Vagina (tissue), 2 donors: Measurements from ENCODE around the gene LPAR1. TPM values are rescaled to one million over a fixed set of nuclear protein-coding genes. Genes with fewer than 3 reads are reported as not detected.

Source experiments
- DNase-seq, 2 donors: peaks; one replicate each; pipeline ENCODE4 v3.0.0-alpha.2; 2017; ENCODE audit errors: extremely low spot score in 2 of 2
- H3K27ac ChIP-seq: fragments of 200-600 bp; sonication (generic); one replicate; pipeline ENCODE4 v1.5.1; 2019
- H3K27me3 ChIP-seq: fragments of 200-600 bp; sonication (generic); one replicate; pipeline ENCODE4 v1.5.1; 2019
- H3K36me3 ChIP-seq, 2 donors: fragments of 200-600 bp; sonication (generic); one replicate each; pipeline ENCODE4 v1.5.1; 2017 to 2019
- H3K4me1 ChIP-seq: fragments of 200-600 bp; sonication (generic); one replicate; pipeline ENCODE4 v1.5.1; 2019
- H3K4me3 ChIP-seq, 2 donors: fragments of 200-600 bp; sonication (generic); 1 replicate in 1 of 2; 2 replicates in 1 of 2; pipeline ENCODE4 v1.5.1; 2016 to 2019
- H3K9me3 ChIP-seq: fragments of 200-600 bp; sonication (generic); one replicate; pipeline ENCODE4 v1.5.1; 2019
- CTCF ChIP-seq, 3 experiments: fragments of 450-650 bp in 2 of 3; fragments of 200-600 bp in 1 of 3; sonication (generic) in 1 of 3; IDR thresholded peaks; one replicate each; pipeline ENCODE4 v1.5.1; 2017 to 2019; ENCODE audit warnings: antibody characterized with exemption in 3 of 3, mild to moderate bottlenecking in 2 of 3, moderate library complexity in 2 of 3
- POLR2A ChIP-seq, 2 donors: fragments of 450-650 bp; IDR thresholded peaks; one replicate each; pipeline ENCODE4 v1.6.1; 2017; ENCODE audit warnings: antibody characterized with exemption in 2 of 2, mild to moderate bottlenecking in 2 of 2, moderate library complexity in 2 of 2
- POLR2AphosphoS5 ChIP-seq, 2 donors: sonication (generic); formaldehyde crosslinking; IDR thresholded peaks; one replicate each; pipeline ENCODE4 v1.9.0; 2017; ENCODE audit warnings: antibody characterized with exemption in 2 of 2, mild to moderate bottlenecking in 2 of 2, low read depth in 1 of 2; ENCODE audit not compliant: insufficient read depth in 1 of 2
- intact Hi-C: fragments of 100-400 bp; cut with DNase I; formaldehyde crosslinking; loops from one replicate; pipeline ENCODE4 v1.15.1; 2023
- total RNA-seq: library from RNA; depleted of rRNA; stranded (reverse); fragments of >200 nt; gene quantifications from one replicate; pipeline ENCODE4 v1.2.3, GENCODE V29; 2016

Gene LPAR1
- total RNA-seq, 1 donor from 2014 or later = 83.0 TPM

- no peak overlapping the region for H3K4me3 ChIP-seq
- H3K27me3 ChIP-seq = no peaks in the 10 kb centered on the region
- H3K36me3 ChIP-seq = peaks cover 0 to 5% of the 10 kb centered on the region in 2 donors
- H3K4me1 ChIP-seq = no peaks in the 10 kb centered on the region
- peaks cover 5% of the 10 kb centered on the region for H3K9me3 ChIP-seq
- no peak overlapping the region for H3K27ac ChIP-seq
- TF ChIP-seq CTCF (IDR thresholded peaks at IDR 0.05) (no peak), POLR2AphosphoS5 (IDR thresholded peaks at IDR 0.05; ENCODE audit: insufficient read depth in 1 of 2, low read depth in 1 of 2) (no peak), POLR2A (IDR thresholded peaks at IDR 0.05) (no peak)
- intact Hi-C loops = no loop called here
- DNase-seq = no peak
Measured at GRCh38 chr9:110958847-110959246, 79.4 kb downstream of the LPAR1 start.

GRCh38 chr9:110954822-110955291, 83.4 kb downstream of the LPAR1 start:
- peaks cover 15% of the 10 kb centered on the region for H3K4me1 ChIP-seq
- H3K4me3 ChIP-seq = no peak overlapping the region
- intact Hi-C loops = no loop called here
- peaks cover 5% of the 10 kb centered on the region for H3K9me3 ChIP-seq
- DNase-seq = no peak
- peaks cover 0 to 5% of the 10 kb centered on the region in 2 donors for H3K36me3 ChIP-seq
- H3K27ac ChIP-seq = no peak overlapping the region
- no peak for TF ChIP-seq CTCF (IDR thresholded peaks at IDR 0.05)
- TF ChIP-seq POLR2AphosphoS5 (IDR thresholded peaks at IDR 0.05; ENCODE audit: insufficient read depth in 1 of 2, low read depth in 1 of 2) = no peak
- TF ChIP-seq POLR2A (IDR thresholded peaks at IDR 0.05) = no peak
- no peaks in the 10 kb centered on the region for H3K27me3 ChIP-seq

GRCh38 chr9:110952540-110952859, 85.8 kb downstream of the LPAR1 start:
- TF ChIP-seq POLR2A (IDR thresholded peaks at IDR 0.05) (no peak), POLR2AphosphoS5 (IDR thresholded peaks at IDR 0.05; ENCODE audit: insufficient read depth in 1 of 2, low read depth in 1 of 2) (no peak)
- H3K4me1 ChIP-seq = peaks cover 15% of the 10 kb centered on the region
- no peaks in the 10 kb centered on the region for H3K9me3 ChIP-seq
- DNase-seq = no peak
- H3K36me3 ChIP-seq = no peaks in the 10 kb centered on the region
- H3K27me3 ChIP-seq = no peaks in the 10 kb centered on the region
- no peak overlapping the region for H3K27ac ChIP-seq
- no peak overlapping the region for H3K4me3 ChIP-seq
- intact Hi-C loops = no loop called here

- Histone ChIP-seq H3K9me3 (no peaks in the 10 kb centered on the region), H3K27me3 (no peaks in the 10 kb centered on the region), H3K4me3 (no peak overlapping the region), H3K4me1 (peaks cover 15% of the 10 kb centered on the region), H3K36me3 (no peaks in the 10 kb centered on the region), H3K27ac (peak overlapping the region; percentile 18)
- no peak for TF ChIP-seq CTCF (IDR thresholded peaks at IDR 0.05)
- TF ChIP-seq POLR2A (IDR thresholded peaks at IDR 0.05) = no peak
- no peak for TF ChIP-seq POLR2AphosphoS5 (IDR thresholded peaks at IDR 0.05; ENCODE audit: insufficient read depth in 1 of 2, low read depth in 1 of 2)
- DNase-seq = no peak
- intact Hi-C loops = no loop called here
Measured at GRCh38 chr9:110951805-110952539, 86.3 kb downstream of the LPAR1 start.

- DNase-seq = no peak
- H3K27ac ChIP-seq = no peak overlapping the region
- no peaks in the 10 kb centered on the region for H3K27me3 ChIP-seq
- TF ChIP-seq POLR2A (IDR thresholded peaks at IDR 0.05) = no peak
- no peak for TF ChIP-seq POLR2AphosphoS5 (IDR thresholded peaks at IDR 0.05; ENCODE audit: insufficient read depth in 1 of 2, low read depth in 1 of 2)
- TF ChIP-seq CTCF (IDR thresholded peaks at IDR 0.05) = no peak
- no peak overlapping the region for H3K4me3 ChIP-seq
- H3K9me3 ChIP-seq = no peaks in the 10 kb centered on the region
- no peaks in the 10 kb centered on the region for H3K36me3 ChIP-seq
- intact Hi-C loops = no loop called here
- H3K4me1 ChIP-seq = peaks cover 15% of the 10 kb centered on the region
Measured at GRCh38 chr9:110950041-110950645, 88.1 kb downstream of the LPAR1 start.
